CD4-positive, alpha-beta T cell treated with Interleukin-17A for 4 hours (primary cell): Measurements from ENCODE around the gene ATOH1.

Experiments
- DNase-seq: peaks from one replicate; pipeline ENCODE4 v3.0.0-alpha.2; 2020; ENCODE audit warnings: mixed read lengths

ATOH1 gene, protein sequence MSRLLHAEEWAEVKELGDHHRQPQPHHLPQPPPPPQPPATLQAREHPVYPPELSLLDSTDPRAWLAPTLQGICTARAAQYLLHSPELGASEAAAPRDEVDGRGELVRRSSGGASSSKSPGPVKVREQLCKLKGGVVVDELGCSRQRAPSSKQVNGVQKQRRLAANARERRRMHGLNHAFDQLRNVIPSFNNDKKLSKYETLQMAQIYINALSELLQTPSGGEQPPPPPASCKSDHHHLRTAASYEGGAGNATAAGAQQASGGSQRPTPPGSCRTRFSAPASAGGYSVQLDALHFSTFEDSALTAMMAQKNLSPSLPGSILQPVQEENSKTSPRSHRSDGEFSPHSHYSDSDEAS

DNA sequence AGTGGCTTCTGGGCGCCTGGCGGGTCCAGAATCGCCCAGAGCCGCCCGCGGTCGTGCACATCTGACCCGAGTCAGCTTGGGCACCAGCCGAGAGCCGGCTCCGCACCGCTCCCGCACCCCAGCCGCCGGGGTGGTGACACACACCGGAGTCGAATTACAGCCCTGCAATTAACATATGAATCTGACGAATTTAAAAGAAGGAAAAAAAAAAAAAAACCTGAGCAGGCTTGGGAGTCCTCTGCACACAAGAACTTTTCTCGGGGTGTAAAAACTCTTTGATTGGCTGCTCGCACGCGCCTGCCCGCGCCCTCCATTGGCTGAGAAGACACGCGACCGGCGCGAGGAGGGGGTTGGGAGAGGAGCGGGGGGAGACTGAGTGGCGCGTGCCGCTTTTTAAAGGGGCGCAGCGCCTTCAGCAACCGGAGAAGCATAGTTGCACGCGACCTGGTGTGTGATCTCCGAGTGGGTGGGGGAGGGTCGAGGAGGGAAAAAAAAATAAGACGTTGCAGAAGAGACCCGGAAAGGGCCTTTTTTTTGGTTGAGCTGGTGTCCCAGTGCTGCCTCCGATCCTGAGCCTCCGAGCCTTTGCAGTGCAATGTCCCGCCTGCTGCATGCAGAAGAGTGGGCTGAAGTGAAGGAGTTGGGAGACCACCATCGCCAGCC lies at the start of gene ATOH1:
TSS of gene ATOH1 (plus strand) at position 422 of the 663 bp plus-strand sequence. CDS start at position 596, 174 bp downstream.
- no peak for DNase-seq

DNA sequence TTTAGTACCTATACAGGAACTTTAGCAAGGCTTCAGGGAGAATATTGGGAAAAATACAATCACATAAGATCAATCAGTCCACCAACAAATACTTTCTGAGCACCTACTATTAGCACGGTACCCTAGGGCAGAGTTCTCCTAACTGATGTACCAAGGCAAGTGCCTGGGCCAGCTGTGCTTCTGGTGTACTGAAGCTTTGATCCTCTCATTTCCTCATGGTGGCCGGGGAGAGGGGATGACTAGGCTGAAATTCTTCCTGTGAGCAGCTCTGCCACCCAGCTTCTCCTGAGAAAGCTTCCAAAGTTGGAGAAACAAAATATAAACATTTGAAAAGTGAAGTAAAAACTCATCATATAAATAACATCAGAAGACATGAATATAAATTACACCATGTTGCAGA lies 49.3 kb upstream of the ATOH1 start:
- DNase-seq: no peak

GRCh38 chr4:93780080-93780479 lies 48.5 kb upstream of the ATOH1 start:
- DNase-seq: no peak

DNA sequence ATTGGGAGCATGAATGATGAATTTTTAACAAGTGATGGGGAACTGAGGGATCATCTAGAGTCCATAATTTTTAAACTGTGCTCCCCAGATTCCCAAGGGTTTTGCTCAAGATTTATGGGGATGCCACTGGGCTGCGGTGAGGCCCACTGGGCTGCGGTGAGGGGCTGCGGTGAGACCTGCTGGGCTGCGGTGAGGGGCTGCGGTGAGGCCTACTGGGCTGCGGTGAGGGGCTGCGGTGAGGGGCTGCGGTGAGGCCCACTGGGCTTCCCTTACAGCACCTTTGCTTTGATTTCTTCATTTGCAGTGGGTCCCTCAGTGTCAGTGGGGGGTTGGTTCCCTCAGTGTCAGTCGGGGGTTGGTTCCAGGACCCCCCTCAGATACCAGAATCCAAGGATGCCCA lies 47.4 kb upstream of the ATOH1 start:
- DNase-seq: no peak

DNA sequence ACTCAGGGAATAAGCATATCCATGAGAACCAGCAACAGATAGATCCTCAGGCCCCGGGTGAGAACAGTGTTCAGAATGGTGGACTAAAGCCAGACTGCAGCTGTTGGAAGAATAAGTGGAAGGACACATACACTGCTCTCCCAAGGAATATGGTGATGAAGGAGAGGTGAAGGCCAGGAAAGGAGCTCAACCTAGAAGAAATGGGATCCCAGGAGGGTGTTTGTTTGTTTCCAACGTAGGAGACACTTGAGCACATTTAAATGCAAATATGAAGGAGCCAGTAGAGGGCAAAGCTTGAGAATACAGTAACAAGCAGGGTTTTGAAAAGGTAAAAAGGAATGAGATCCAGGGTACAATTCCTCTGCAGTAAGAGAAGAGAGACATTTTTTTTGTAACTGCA lies 42.4 kb upstream of the ATOH1 start:
- no peak for DNase-seq

GRCh38 chr4:93788712-93789111 lies 39.8 kb upstream of the ATOH1 start:
- DNase-seq: no peak

- no peak for DNase-seq
Observed at GRCh38 chr4:93791570-93792195, 36.9 kb upstream of the ATOH1 start.

DNA sequence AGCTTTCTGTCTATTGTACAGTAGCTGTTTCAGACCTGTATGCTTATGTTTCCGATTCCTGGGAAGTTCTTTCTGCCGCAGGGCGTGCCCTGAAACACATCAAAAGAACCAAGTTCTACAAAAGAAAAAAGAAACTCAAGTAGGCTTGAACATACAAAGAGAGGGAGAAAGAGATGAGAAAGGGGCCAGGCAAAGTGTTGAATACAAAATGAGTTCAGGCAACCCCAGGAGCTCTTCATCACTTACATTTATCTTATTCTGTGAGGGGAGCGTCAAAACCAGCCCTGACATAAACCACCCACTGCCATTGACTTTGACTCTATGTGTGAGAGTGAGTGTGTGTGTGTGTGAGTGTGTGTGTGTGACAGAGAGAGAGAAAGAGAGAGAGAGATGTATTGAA lies 26.5 kb upstream of the ATOH1 start:
- no peak for DNase-seq

DNA sequence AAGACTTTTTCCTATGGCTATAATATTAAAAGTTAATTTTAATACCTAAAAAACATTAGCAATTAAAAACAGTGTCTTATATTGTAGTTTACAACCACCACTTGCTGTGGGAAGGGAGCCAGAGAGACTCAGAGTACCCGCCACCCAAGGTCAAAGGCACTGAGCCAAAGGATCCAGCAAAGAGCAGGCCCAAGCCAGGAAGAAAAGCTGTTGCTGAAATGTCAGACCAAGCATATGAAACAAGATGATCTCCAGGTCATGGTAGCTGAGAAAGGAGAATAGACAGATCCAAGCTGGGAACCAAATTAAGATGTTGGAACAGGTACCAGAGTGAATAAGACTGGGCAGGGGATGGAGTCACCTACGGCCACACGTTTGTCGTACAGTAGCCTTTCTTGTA lies 18.8 kb upstream of the ATOH1 start:
- DNase-seq: no peak

DNA sequence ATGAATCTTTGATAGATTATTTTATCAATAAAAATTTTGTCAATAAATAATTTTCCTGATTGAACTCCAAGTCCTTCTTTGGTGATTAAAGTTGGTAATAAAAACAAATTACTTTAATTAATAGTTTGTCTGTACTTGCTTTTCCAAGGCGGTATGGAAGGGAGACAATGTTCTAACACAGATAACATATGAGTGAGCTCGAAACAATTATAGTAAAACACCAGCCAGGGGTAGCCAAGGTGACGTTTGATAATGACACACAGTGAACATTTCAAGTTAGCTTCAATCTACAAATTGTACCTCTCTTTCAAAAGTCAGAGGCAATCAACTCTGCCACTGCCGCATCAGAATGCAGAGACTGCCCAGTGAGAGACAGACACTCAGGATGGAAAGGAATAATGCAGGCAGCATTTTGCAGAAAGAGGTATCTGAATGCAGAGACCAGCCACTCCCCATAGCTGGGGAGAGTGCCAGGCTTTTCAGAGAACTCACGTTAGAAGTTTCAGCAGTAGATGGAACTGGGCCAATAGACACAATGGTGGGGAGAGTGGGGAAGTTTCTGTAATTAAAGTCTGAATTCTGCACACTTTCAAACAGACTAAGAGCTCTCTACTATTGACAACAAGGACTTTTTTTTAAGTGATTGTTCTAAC lies 18.1 kb upstream of the ATOH1 start:
- no peak for DNase-seq

GRCh38 chr4:93813092-93813491 lies 15.5 kb upstream of the ATOH1 start:
- no peak for DNase-seq

- DNase-seq: no peak
Observed at GRCh38 chr4:93814141-93814540, 14.4 kb upstream of the ATOH1 start.

DNA sequence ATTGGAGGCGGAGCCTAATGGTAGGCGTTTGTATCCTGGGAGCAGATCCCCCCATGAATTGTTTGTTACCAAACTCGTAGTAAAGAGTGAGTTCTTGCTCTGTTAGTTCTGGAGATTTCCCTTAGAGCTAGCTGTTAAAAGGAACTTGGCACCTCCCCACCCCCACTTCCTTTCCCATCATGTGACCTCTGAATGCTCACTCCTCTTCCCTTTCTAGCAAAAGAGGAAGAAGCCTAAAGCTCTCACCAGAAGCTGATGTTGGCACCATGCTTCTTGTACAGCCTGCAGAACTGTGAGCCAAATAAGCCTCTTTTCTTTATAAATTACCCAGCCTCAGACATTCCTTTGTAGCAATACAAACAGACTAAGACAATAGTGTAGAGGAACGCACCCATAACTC lies 13.8 kb upstream of the ATOH1 start:
- DNase-seq: no peak

GRCh38 chr4:93825551-93826216 lies 2.9 kb upstream of the ATOH1 start:
- no peak for DNase-seq

DNA sequence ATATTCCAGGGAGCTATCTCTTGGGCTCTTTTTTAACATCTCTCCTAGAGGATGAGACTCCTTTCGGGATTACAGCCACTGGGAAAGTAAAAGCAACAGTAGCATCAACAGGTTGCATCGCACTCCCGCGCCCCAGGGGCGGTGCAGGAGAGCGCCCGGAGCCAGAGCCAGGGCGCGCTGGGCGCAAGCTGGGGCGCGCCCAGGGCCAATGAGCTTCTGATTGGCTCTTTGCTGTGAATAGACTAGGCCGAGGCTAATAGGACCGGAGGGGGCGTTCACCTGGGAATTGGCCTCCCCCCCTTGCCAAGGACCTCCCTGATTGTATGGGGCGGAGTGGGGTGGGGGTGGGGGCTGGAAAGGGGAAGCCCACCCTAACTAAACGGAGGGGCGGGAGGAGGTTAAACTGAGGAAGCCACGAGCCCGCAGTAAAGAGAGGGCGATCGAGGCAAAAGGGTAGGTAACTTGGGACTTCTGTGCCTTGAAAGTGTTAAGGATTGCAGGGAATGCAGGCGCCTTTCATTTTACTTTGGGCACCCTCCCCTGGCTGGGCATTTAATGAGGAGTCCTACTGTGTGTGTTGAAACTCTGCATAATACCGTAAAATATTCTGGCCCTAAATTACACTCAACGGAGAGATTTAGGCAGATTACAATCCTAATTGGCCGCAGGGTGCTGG lies 1.1 kb upstream of the ATOH1 start:
- no peak for DNase-seq

DNA sequence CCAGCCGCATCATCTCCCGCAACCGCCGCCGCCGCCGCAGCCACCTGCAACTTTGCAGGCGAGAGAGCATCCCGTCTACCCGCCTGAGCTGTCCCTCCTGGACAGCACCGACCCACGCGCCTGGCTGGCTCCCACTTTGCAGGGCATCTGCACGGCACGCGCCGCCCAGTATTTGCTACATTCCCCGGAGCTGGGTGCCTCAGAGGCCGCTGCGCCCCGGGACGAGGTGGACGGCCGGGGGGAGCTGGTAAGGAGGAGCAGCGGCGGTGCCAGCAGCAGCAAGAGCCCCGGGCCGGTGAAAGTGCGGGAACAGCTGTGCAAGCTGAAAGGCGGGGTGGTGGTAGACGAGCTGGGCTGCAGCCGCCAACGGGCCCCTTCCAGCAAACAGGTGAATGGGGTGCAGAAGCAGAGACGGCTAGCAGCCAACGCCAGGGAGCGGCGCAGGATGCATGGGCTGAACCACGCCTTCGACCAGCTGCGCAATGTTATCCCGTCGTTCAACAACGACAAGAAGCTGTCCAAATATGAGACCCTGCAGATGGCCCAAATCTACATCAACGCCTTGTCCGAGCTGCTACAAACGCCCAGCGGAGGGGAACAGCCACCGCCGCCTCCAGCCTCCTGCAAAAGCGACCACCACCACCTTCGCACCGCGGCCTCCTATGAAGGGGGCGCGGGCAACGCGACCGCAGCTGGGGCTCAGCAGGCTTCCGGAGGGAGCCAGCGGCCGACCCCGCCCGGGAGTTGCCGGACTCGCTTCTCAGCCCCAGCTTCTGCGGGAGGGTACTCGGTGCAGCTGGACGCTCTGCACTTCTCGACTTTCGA lies 654 bp downstream of the ATOH1 start:
- no peak for DNase-seq

- no peak for DNase-seq
Observed at GRCh38 chr4:93829820-93830687, 1.5 kb downstream of the ATOH1 start.

- DNase-seq: no peak
Observed at GRCh38 chr4:93831716-93832496, 3.4 kb downstream of the ATOH1 start.

DNA sequence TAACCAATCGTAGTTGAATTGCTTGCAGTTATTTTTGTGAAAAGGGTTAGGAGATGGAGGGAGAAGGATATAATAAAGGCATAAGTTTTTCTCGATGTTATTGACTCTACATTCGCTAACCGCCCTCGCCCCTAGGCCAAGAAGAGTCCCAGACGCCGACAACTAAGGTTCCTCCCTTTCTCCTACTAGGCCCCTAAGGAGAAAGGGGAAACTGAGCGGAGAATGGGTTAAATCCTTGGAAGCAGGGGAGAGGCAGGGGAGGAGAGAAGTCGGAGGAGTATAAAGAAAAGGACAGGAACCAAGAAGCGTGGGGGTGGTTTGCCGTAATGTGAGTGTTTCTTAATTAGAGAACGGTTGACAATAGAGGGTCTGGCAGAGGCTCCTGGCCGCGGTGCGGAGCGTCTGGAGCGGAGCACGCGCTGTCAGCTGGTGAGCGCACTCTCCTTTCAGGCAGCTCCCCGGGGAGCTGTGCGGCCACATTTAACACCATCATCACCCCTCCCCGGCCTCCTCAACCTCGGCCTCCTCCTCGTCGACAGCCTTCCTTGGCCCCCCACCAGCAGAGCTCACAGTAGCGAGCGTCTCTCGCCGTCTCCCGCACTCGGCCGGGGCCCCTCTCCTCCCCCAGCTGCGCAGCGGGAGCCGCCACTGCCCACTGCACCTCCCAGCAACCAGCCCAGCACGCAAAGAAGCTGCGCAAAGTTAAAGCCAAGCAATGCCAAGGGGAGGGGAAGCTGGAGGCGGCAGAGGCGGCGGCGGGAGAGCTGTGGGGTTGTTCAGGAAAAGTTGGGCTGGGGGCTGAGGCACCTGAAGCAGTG lies 5.9 kb downstream of the ATOH1 start:
- no peak for DNase-seq
